Skin of body (tissue), 2 donors: ENCODE measurements around the gene CAMK1G. TPM values are rescaled to one million over a fixed set of nuclear protein-coding genes. Genes with fewer than 3 reads are reported as not detected.

Experiments
- DNase-seq: peaks from one replicate; lab custom pipeline; 2025; lab: John Stamatoyannopoulos, UW
- total RNA-seq: library from RNA; depleted of rRNA; stranded (reverse); fragments of >200 nt; gene quantifications from one replicate; pipeline ENCODE4 v1.2.3, GENCODE V29; 2014

Gene CAMK1G
- total RNA-seq, 1 donor from 2014 or later: not detected

- no peak for DNase-seq
These were observed 14.7 kb downstream of the CAMK1G start for GRCh38 chr1:209598227-209598626.

GRCh38 chr1:209600541-209600940 lies 17.0 kb downstream of the CAMK1G start:
- no peak for DNase-seq

GRCh38 chr1:209601809-209602657 lies 18.5 kb downstream of the CAMK1G start:
- no peak for DNase-seq

GRCh38 chr1:209603877-209604276 lies 20.4 kb downstream of the CAMK1G start:
- no peak for DNase-seq

GRCh38 chr1:209607102-209607794 lies 23.7 kb downstream of the CAMK1G start:
- no peak for DNase-seq

GRCh38 chr1:209607795-209608178 lies 24.3 kb downstream of the CAMK1G start:
- DNase-seq: no peak

- DNase-seq: no peak
These were observed 25.7 kb downstream of the CAMK1G start for GRCh38 chr1:209609041-209609790.

- DNase-seq: no peak
These were observed 26.5 kb downstream of the CAMK1G start for GRCh38 chr1:209609791-209610630.

- DNase-seq: no peak
These were observed 27.1 kb downstream of the CAMK1G start for GRCh38 chr1:209610631-209610905.

- no peak for DNase-seq
These were observed 28.5 kb downstream of the CAMK1G start for GRCh38 chr1:209611771-209612570.

GRCh38 chr1:209612646-209613399 lies 29.3 kb downstream of the CAMK1G start:
- DNase-seq: no peak

GRCh38 chr1:209613400-209614150 lies 30.1 kb downstream of the CAMK1G start:
- no peak for DNase-seq

GRCh38 chr1:209614151-209614420 lies 30.6 kb downstream of the CAMK1G start:
- no peak for DNase-seq

- DNase-seq: no peak
These were observed 31.4 kb downstream of the CAMK1G start for GRCh38 chr1:209614906-209615305.

- DNase-seq: no peak
These were observed 33.0 kb downstream of the CAMK1G start for GRCh38 chr1:209616366-209617046.

- DNase-seq: no peak
These were observed 33.6 kb downstream of the CAMK1G start for GRCh38 chr1:209617047-209617673.

- DNase-seq: no peak
These were observed 34.2 kb downstream of the CAMK1G start for GRCh38 chr1:209617755-209618154.

- DNase-seq: no peak
These were observed 34.8 kb downstream of the CAMK1G start for GRCh38 chr1:209618291-209618690.
